ENCODE data around the gene VSIG8.

VSIG8 gene

DNA sequence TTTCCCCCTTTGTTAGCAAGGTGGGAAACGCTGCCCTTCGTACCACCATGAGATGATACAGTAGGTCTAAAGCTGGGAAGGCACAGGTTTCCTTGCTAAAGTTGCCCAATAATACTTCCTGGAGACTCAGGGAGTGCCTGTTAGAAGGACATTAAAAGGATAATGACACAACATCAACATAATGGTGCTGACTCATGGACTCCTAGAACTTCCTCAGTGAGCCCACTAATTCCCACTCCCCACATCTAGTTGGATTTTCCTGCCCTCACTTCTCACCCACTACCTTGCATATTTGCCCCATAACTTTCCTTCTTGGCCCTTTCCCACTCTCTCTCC is 20.0 kb upstream of the VSIG8 start:
- Histone ChIP-seq H3K4me3 (ENCODE audit: low read length in 2 of 2) (no peak overlapping the region), H3K27ac (ENCODE audit: low read length) (no peak overlapping the region), H3K27me3 (ENCODE audit: control insufficient read depth in 1 of 2, insufficient read depth in 2 of 2, low read length in 2 of 2) (no peaks in the 10 kb centered on the region), H3K4me1 (ENCODE audit: control insufficient read depth, insufficient read depth, low read length) (peaks cover 2% of the 10 kb centered on the region), H3K9me3 (ENCODE audit: control insufficient read depth in 2 of 2, low read length in 2 of 2) (no peaks in the 10 kb centered on the region), H3K36me3 (ENCODE audit: control insufficient read depth in 2 of 2, insufficient read depth in 2 of 2, low read length in 2 of 2) (no peaks in the 10 kb centered on the region), H3K9ac (ENCODE audit: low read length in 2 of 2) (no peak overlapping the region)

GRCh38 chr1:159881622-159882526 is 19.4 kb upstream of the VSIG8 start:
- no peaks in the 10 kb centered on the region for H3K9me3 ChIP-seq (ENCODE audit: control insufficient read depth in 2 of 2, low read length in 2 of 2)
- H3K36me3 ChIP-seq (ENCODE audit: control insufficient read depth in 2 of 2, insufficient read depth in 2 of 2, low read length in 2 of 2): no peaks in the 10 kb centered on the region
- H3K4me3 ChIP-seq (ENCODE audit: low read length in 2 of 2): no peak overlapping the region
- no peaks in the 10 kb centered on the region for H3K27me3 ChIP-seq (ENCODE audit: control insufficient read depth in 1 of 2, insufficient read depth in 2 of 2, low read length in 2 of 2)
- peaks cover 2% of the 10 kb centered on the region for H3K4me1 ChIP-seq (ENCODE audit: control insufficient read depth, insufficient read depth, low read length)
- H3K27ac ChIP-seq (ENCODE audit: low read length): no peak overlapping the region
- no peak overlapping the region for H3K9ac ChIP-seq (ENCODE audit: low read length in 2 of 2)

DNA sequence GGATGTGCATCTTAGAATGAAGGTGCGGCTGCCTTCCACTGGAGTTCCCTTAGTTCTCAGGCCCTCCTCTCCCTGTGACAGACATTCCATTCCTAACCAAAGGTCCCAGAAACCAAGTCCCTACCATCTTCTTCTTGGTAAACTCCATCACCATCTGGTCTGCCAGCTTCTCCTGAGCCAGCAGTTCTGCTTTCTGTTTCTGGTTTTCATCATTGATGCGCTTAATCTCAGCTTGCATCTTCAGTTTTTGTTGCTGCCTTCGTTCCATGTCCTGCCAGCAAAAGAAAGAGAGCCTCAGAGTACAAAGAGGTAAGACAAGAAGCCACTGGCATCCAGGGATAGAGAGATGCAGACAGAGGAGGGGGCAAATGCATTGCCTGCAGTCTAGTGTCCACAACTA is 18.0 kb upstream of the VSIG8 start:
- Histone ChIP-seq H3K27ac (ENCODE audit: low read length) (no peak overlapping the region), H3K4me1 (ENCODE audit: control insufficient read depth, insufficient read depth, low read length) (peaks cover 2% of the 10 kb centered on the region), H3K9me3 (ENCODE audit: control insufficient read depth in 2 of 2, low read length in 2 of 2) (no peaks in the 10 kb centered on the region)

DNA sequence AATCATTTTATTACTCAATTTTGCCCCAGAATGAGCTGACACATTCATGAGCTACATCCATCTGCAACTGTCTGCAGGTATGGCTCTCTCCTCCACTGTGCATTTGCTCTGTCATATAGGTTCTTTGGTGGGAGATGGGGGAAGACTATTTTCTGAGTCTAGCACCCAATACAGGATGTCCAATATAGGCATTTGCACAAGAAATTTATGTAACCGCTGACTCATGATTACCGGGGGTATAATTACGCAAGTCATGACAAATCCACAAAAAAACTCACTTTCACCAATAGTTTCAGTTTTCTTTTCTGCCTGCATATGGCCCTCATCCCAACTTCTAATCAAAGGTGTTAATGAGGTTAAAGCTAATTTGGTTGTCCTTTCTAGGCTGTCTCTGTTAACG is 17.5 kb upstream of the VSIG8 start:
- no peak overlapping the region for H3K27ac ChIP-seq (ENCODE audit: low read length)
- no peaks in the 10 kb centered on the region for H3K9me3 ChIP-seq (ENCODE audit: control insufficient read depth in 2 of 2, low read length in 2 of 2)

More for the DNA sequence above, 18.0 kb upstream of the VSIG8 start:
- Histone ChIP-seq H3K36me3 (ENCODE audit: control insufficient read depth in 2 of 2, insufficient read depth in 2 of 2, low read length in 2 of 2) (no peaks in the 10 kb centered on the region), H3K4me3 (ENCODE audit: low read length in 2 of 2) (no peak overlapping the region), H3K27me3 (ENCODE audit: control insufficient read depth in 1 of 2, insufficient read depth in 2 of 2, low read length in 2 of 2) (no peaks in the 10 kb centered on the region), H3K9ac (ENCODE audit: low read length in 2 of 2) (no peak overlapping the region)

GRCh38 chr1:159879136-159879535 is 16.7 kb upstream of the VSIG8 start:
- no peak overlapping the region for H3K4me3 ChIP-seq (ENCODE audit: low read length in 2 of 2)
- H3K4me1 ChIP-seq (ENCODE audit: control insufficient read depth, insufficient read depth, low read length): peaks cover 2% of the 10 kb centered on the region
- no peaks in the 10 kb centered on the region for H3K36me3 ChIP-seq (ENCODE audit: control insufficient read depth in 2 of 2, insufficient read depth in 2 of 2, low read length in 2 of 2)
- H3K27ac ChIP-seq (ENCODE audit: low read length): no peak overlapping the region
- H3K9ac ChIP-seq (ENCODE audit: low read length in 2 of 2): no peak overlapping the region
- H3K27me3 ChIP-seq (ENCODE audit: control insufficient read depth in 1 of 2, insufficient read depth in 2 of 2, low read length in 2 of 2): peaks cover 0 to 6% of the 10 kb centered on the region in 2 donors
- no peaks in the 10 kb centered on the region for H3K9me3 ChIP-seq (ENCODE audit: control insufficient read depth in 2 of 2, low read length in 2 of 2)

More for the DNA sequence above, 17.5 kb upstream of the VSIG8 start:
- no peak overlapping the region for H3K4me3 ChIP-seq (ENCODE audit: low read length in 2 of 2)
- peaks cover 2% of the 10 kb centered on the region for H3K4me1 ChIP-seq (ENCODE audit: control insufficient read depth, insufficient read depth, low read length)
- H3K27me3 ChIP-seq (ENCODE audit: control insufficient read depth in 1 of 2, insufficient read depth in 2 of 2, low read length in 2 of 2): peaks cover 0 to 3% of the 10 kb centered on the region in 2 donors
- no peaks in the 10 kb centered on the region for H3K36me3 ChIP-seq (ENCODE audit: control insufficient read depth in 2 of 2, insufficient read depth in 2 of 2, low read length in 2 of 2)
- no peak overlapping the region for H3K9ac ChIP-seq (ENCODE audit: low read length in 2 of 2)

DNA sequence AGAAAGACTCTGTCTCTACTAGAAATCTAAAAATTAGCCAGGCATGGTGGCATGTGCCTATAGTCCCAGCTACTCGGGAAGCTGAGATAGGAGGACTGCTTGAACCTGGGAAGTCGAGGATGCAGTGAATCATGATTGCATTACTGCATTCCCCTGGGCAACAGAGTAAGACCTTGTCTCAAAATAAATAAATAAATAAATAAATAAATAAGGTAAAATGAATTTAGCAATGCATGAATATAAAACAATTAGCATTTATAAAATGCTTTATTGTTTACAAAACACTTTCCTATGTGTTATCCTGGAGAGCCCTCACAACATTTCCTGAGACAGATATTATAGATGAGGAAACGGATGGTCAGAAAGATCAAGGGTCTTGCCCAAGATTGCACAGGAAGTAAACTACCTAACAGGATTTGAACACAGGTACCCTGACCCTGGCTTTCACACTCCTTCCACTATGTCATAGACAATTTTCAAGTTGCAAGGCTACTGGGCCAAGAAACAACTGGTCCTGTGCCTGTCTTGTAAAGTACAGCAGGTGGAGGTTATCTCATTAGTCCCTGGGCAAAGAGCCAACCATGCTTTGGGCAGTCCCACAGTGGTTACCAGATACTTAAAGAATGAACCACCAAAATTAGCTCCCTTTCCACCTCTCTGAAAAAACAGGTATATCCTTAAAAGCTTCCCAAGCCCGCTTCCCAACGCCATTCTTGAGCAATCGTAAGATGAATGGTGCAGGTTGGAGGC is 15.4 kb upstream of the VSIG8 start:
- Histone ChIP-seq H3K27ac (ENCODE audit: low read length) (no peak overlapping the region), H3K4me3 (ENCODE audit: low read length in 2 of 2) (no peak overlapping the region), H3K9me3 (ENCODE audit: control insufficient read depth in 2 of 2, low read length in 2 of 2) (no peaks in the 10 kb centered on the region), H3K4me1 (ENCODE audit: control insufficient read depth, insufficient read depth, low read length) (peaks cover 2% of the 10 kb centered on the region), H3K36me3 (ENCODE audit: control insufficient read depth in 2 of 2, insufficient read depth in 2 of 2, low read length in 2 of 2) (no peaks in the 10 kb centered on the region), H3K9ac (ENCODE audit: low read length in 2 of 2) (no peak overlapping the region), H3K27me3 (ENCODE audit: control insufficient read depth in 1 of 2, insufficient read depth in 2 of 2, low read length in 2 of 2) (peaks cover 0 to 6% of the 10 kb centered on the region in 2 donors)

DNA sequence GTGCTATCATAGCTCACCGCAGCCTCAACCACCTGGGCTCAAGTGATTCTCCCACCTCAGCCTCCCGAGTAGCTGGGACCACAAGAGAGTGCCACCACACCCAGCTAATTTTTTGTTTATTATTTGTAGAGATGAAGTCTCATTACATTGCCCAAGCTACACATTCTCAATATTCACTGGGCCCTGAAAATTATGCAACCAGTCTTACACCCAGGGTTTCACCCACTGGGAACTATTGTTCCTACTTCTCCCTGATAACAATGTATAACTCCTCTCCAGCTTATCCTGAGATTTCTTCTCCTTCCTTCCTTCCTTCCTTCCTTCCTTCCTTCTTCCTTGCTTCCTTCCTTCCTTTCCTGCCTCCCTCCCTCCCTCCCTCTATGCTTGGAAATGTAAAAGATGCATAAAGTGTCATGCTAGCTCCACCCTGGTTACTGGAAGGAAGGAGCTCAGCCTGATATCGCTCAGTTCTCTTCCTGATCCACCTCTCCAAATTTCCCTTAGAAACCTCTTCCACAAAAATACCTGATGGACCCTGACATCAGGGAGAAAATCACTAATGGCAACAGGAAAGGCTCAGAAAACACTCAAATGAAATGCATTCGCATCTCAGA is 11.2 kb upstream of the VSIG8 start:
- peaks cover 7% of the 10 kb centered on the region for H3K4me1 ChIP-seq (ENCODE audit: control insufficient read depth, insufficient read depth, low read length)
- no peak overlapping the region for H3K9ac ChIP-seq (ENCODE audit: low read length in 2 of 2)
- no peak overlapping the region for H3K27ac ChIP-seq (ENCODE audit: low read length)

GRCh38 chr1:159872891-159873290 is 10.4 kb upstream of the VSIG8 start:
- Histone ChIP-seq H3K27me3 (ENCODE audit: control insufficient read depth in 1 of 2, insufficient read depth in 2 of 2, low read length in 2 of 2) (peaks cover 3 to 32% of the 10 kb centered on the region in 2 donors), H3K9ac (ENCODE audit: low read length in 2 of 2) (no peak overlapping the region), H3K36me3 (ENCODE audit: control insufficient read depth in 2 of 2, insufficient read depth in 2 of 2, low read length in 2 of 2) (no peaks in the 10 kb centered on the region), H3K4me1 (ENCODE audit: control insufficient read depth, insufficient read depth, low read length) (peaks cover 12% of the 10 kb centered on the region), H3K27ac (ENCODE audit: low read length) (no peak overlapping the region), H3K4me3 (ENCODE audit: low read length in 2 of 2) (no peak overlapping the region), H3K9me3 (ENCODE audit: control insufficient read depth in 2 of 2, low read length in 2 of 2) (no peaks in the 10 kb centered on the region)

More for the DNA sequence above, 11.2 kb upstream of the VSIG8 start:
- Histone ChIP-seq H3K27me3 (ENCODE audit: control insufficient read depth in 1 of 2, insufficient read depth in 2 of 2, low read length in 2 of 2) (peaks cover 3 to 32% of the 10 kb centered on the region in 2 donors), H3K36me3 (ENCODE audit: control insufficient read depth in 2 of 2, insufficient read depth in 2 of 2, low read length in 2 of 2) (no peaks in the 10 kb centered on the region), H3K4me3 (ENCODE audit: low read length in 2 of 2) (no peak overlapping the region), H3K9me3 (ENCODE audit: control insufficient read depth in 2 of 2, low read length in 2 of 2) (no peaks in the 10 kb centered on the region)

GRCh38 chr1:159870704-159871103 is 8.2 kb upstream of the VSIG8 start:
- H3K4me1 ChIP-seq (ENCODE audit: control insufficient read depth, insufficient read depth, low read length): peaks cover 19% of the 10 kb centered on the region
- no peaks in the 10 kb centered on the region for H3K36me3 ChIP-seq (ENCODE audit: control insufficient read depth in 2 of 2, insufficient read depth in 2 of 2, low read length in 2 of 2)
- no peak overlapping the region for H3K4me3 ChIP-seq (ENCODE audit: low read length in 2 of 2)
- peaks cover 3 to 32% of the 10 kb centered on the region in 2 donors for H3K27me3 ChIP-seq (ENCODE audit: control insufficient read depth in 1 of 2, insufficient read depth in 2 of 2, low read length in 2 of 2)
- no peaks in the 10 kb centered on the region for H3K9me3 ChIP-seq (ENCODE audit: control insufficient read depth in 2 of 2, low read length in 2 of 2)
- no peak overlapping the region for H3K27ac ChIP-seq (ENCODE audit: low read length)
- no peak overlapping the region for H3K9ac ChIP-seq (ENCODE audit: low read length in 2 of 2)

DNA sequence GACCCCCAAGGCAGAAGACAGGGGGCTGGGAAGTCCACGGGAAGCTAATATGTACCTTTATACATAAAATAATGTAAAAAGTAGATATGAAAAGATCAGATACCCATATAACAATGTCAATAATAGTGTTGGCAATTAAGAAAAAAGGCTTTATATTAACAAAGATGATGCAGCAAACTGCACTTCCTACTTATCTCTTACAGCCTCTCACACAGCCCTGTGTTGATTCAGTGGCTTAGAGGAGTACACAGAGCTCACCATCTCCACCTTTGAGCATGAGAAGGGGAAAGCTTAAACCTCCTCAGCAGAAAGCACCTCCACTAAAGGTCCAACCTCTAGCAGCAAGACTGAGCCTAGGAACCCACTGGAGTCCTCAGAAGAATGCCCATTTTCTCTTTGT is 7.2 kb upstream of the VSIG8 start:
- Histone ChIP-seq H3K9ac (ENCODE audit: low read length in 2 of 2) (no peak overlapping the region), H3K4me1 (ENCODE audit: control insufficient read depth, insufficient read depth, low read length) (peaks cover 19% of the 10 kb centered on the region)

More for the DNA sequence above, 7.2 kb upstream of the VSIG8 start:
- H3K27me3 ChIP-seq (ENCODE audit: control insufficient read depth in 1 of 2, insufficient read depth in 2 of 2, low read length in 2 of 2): peaks cover 3 to 26% of the 10 kb centered on the region in 2 donors
- H3K36me3 ChIP-seq (ENCODE audit: control insufficient read depth in 2 of 2, insufficient read depth in 2 of 2, low read length in 2 of 2): no peaks in the 10 kb centered on the region
- H3K27ac ChIP-seq (ENCODE audit: low read length): no peak overlapping the region
- no peak overlapping the region for H3K4me3 ChIP-seq (ENCODE audit: low read length in 2 of 2)
- H3K9me3 ChIP-seq (ENCODE audit: control insufficient read depth in 2 of 2, low read length in 2 of 2): no peaks in the 10 kb centered on the region

Measured in stomach smooth muscle (tissue), 2 donors.